ENCODE measurements around the gene RNLS.

DNA sequence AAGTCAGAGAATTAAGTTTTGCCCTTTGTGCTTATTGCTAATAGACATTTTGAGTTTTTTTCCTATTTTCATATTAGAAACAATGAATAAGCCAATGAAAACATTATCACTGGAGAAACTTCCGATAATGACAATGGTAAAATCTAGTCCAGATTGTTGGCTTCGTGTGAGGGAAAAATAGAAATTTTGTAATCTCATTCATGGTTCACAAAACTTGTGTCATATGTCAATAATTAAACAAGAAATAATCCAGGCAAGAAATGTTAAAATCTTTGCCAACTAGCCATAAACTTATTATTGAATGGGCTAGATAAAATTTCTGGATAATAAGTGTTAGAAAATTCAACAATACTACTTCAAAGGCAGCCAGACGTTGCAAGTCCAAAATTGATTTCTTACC, 36.6 kb downstream of the RNLS start:
- TF ChIP-seq RARB (CRISPR knock-in tag; IDR thresholded peaks at IDR 0.05) (no peak), ZFP3 (CRISPR knock-in tag; IDR thresholded peaks at IDR 0.05) (no peak), ZNF565 (CRISPR knock-in tag; conservative IDR thresholded peaks at IDR 0.05; ENCODE audit: low read depth) (no peak), ISL1 (CRISPR knock-in tag; IDR thresholded peaks at IDR 0.05) (no peak), TOX (CRISPR knock-in tag; IDR thresholded peaks at IDR 0.05; ENCODE audit: borderline replicate concordance) (no peak), ZC3H10 (CRISPR knock-in tag; IDR thresholded peaks at IDR 0.05) (no peak)

Measured in SK-N-SH treated with all-trans-retinoic acid at 6 μM for 48 hours (cell line).